ENCODE measurements around the gene RHOU. TPM values are rescaled to one million over a fixed set of nuclear protein-coding genes. Genes with fewer than 3 reads are reported as not detected.
A peak's percentile ranks its signal among the peaks of the same experiment; 100 is the strongest.

The RHOU gene
- total and polyA plus RNA-seq, 2 of the 13 experiments (the other 11 are each of a cell fraction or from before 2014, with no cell fraction given) = 11.9 to 18.5 TPM

DNA sequence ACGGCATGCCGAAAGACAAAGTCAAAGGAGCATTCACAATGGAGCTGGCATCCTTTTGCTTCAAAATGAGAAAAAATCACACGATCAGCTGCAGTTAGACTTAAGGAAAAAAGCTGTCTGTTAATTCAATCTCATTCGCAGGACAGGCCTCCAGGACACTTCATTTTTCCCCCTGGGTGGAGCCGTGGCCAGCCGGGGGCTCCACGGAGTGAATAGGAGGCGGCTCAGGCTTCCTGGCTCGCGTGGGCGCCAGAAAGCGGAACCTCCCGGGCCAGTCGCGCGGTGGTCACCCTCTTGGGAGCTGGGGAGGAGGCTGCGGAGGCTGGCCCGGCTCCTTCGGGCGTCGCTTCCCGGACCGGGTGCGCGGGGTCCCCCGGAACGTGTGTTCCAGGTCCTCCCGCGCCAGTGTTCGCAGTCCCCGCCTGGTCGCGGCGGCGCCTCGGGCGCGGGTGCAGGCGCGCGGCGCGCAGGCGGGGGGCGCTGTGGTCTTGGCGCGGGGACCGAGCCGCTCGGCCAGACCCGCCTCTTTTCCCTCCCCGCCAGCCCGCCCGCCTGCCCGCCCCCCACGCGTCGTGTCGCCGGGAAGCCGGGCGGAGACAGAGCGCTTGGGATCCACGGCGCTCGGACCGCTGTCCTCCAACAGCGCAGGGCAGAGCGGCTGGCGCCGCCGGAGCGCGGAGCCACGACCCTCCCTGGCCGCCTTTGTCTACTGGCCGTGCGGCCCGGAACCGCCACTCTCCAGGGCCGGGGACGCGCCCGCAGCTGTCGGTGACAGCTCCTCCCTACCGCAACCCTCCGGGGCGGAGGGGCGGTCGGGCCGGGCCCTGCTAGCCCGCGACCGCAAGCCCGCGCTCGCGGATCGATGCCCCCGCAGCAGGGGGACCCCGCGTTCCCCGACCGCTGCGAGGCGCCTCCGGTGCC is at the start of gene RHOU (continued):
- TF ChIP-seq, protein P1, sequence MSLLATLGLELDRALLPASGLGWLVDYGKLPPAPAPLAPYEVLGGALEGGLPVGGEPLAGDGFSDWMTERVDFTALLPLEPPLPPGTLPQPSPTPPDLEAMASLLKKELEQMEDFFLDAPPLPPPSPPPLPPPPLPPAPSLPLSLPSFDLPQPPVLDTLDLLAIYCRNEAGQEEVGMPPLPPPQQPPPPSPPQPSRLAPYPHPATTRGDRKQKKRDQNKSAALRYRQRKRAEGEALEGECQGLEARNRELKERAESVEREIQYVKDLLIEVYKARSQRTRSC (CRISPR knock-in tag; IDR thresholded peaks at IDR 0.05; ENCODE audit: low read depth) = no peak
- TF ChIP-seq, protein P2, sequence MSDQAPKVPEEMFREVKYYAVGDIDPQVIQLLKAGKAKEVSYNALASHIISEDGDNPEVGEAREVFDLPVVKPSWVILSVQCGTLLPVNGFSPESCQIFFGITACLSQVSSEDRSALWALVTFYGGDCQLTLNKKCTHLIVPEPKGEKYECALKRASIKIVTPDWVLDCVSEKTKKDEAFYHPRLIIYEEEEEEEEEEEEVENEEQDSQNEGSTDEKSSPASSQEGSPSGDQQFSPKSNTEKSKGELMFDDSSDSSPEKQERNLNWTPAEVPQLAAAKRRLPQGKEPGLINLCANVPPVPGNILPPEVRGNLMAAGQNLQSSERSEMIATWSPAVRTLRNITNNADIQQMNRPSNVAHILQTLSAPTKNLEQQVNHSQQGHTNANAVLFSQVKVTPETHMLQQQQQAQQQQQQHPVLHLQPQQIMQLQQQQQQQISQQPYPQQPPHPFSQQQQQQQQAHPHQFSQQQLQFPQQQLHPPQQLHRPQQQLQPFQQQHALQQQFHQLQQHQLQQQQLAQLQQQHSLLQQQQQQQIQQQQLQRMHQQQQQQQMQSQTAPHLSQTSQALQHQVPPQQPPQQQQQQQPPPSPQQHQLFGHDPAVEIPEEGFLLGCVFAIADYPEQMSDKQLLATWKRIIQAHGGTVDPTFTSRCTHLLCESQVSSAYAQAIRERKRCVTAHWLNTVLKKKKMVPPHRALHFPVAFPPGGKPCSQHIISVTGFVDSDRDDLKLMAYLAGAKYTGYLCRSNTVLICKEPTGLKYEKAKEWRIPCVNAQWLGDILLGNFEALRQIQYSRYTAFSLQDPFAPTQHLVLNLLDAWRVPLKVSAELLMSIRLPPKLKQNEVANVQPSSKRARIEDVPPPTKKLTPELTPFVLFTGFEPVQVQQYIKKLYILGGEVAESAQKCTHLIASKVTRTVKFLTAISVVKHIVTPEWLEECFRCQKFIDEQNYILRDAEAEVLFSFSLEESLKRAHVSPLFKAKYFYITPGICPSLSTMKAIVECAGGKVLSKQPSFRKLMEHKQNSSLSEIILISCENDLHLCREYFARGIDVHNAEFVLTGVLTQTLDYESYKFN (CRISPR knock-in tag; conservative IDR thresholded peaks at IDR 0.05) = 0 out of 2 replicates have a peak, but pooled peaks have one; percentile 11
- 0 out of 2 replicates have a peak, but pooled peaks have one; percentile 36 for TF ChIP-seq RARA (CRISPR knock-in tag; IDR thresholded peaks at IDR 0.05)
- TF ChIP-seq ZSCAN22 (CRISPR knock-in tag; IDR thresholded peaks at IDR 0.05) = no peak
- no peak for TF ChIP-seq ZNF761 (CRISPR knock-in tag; conservative IDR thresholded peaks at IDR 0.05)
- TF ChIP-seq ISL2 (CRISPR knock-in tag; IDR thresholded peaks at IDR 0.05) = peak; percentile 67; the same call in 1 of the 2 replicates
- TF ChIP-seq RNF219 (CRISPR knock-in tag; IDR thresholded peaks at IDR 0.05) = no peak
- TF ChIP-seq CCAR2 (optimal IDR thresholded peaks at IDR 0.05; ENCODE audit: low read depth, low read length) = no peak
- TF ChIP-seq MTF1 (CRISPR knock-in tag; IDR thresholded peaks at IDR 0.05) = no peak; the same call in 1 of the 2 replicates
- TF ChIP-seq, protein P3, sequence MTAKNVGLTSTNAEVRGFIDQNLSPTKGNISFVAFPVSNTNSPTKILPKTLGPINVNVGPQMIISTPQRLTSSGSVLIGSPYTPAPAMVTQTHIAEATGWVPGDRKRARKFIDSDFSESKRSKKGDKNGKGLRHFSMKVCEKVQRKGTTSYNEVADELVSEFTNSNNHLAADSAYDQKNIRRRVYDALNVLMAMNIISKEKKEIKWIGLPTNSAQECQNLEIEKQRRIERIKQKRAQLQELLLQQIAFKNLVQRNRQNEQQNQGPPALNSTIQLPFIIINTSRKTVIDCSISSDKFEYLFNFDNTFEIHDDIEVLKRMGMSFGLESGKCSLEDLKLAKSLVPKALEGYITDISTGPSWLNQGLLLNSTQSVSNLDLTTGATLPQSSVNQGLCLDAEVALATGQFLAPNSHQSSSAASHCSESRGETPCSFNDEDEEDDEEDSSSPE (CRISPR knock-in tag; IDR thresholded peaks at IDR 0.05) = peak; percentile 61; the same call in 1 of the 2 replicates
- no peak for TF ChIP-seq ZNF644 (CRISPR knock-in tag; IDR thresholded peaks at IDR 0.05; ENCODE audit: low read depth)
- no peak for TF ChIP-seq ZNF703 (CRISPR knock-in tag; IDR thresholded peaks at IDR 0.05; ENCODE audit: borderline replicate concordance)
- no peak for TF ChIP-seq KDM3A (CRISPR knock-in tag; IDR thresholded peaks at IDR 0.05; ENCODE audit: low read depth)
- TF ChIP-seq, protein P4, sequence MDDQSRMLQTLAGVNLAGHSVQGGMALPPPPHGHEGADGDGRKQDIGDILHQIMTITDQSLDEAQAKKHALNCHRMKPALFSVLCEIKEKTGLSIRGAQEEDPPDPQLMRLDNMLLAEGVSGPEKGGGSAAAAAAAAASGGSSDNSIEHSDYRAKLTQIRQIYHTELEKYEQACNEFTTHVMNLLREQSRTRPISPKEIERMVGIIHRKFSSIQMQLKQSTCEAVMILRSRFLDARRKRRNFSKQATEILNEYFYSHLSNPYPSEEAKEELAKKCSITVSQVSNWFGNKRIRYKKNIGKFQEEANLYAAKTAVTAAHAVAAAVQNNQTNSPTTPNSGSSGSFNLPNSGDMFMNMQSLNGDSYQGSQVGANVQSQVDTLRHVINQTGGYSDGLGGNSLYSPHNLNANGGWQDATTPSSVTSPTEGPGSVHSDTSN (CRISPR knock-in tag; IDR thresholded peaks at IDR 0.05; ENCODE audit: borderline replicate concordance) = no peak

Data from HepG2 (cell line).